Lung (tissue), 12 donors: ENCODE data around the gene CCNT1. TPM values are rescaled to one million over a fixed set of nuclear protein-coding genes. Genes with fewer than 3 reads are reported as not detected.
A peak's percentile ranks its signal among the peaks of the same experiment; 100 is the strongest.

Source experiments
- ATAC-seq: fragments of 200-7000 bp; cut with Tn5 transposase; one replicate; pipeline ENCODE4 v1.9.1; 2020; ENCODE audit warnings: moderate number of reproducible peaks; ENCODE audit not compliant: insufficient read depth, low FRiP score
- DNase-seq, 3 donors: peaks; one replicate each; pipeline ENCODE4 v3.0.0-alpha.2; 2013 to 2017
- H3K27ac ChIP-seq, 2 donors: one replicate each; pipeline ENCODE4 v1.5.1; 2013; ENCODE audit warnings: mild to moderate bottlenecking in 2 of 2, moderate library complexity in 2 of 2, control low read depth in 1 of 2, inconsistent platforms in 1 of 2, low read depth in 1 of 2, low read length in 1 of 2
- H3K27me3 ChIP-seq, 3 donors: one replicate each; pipeline ENCODE4 v1.5.1; 2013; ENCODE audit warnings: low read length in 2 of 3; ENCODE audit not compliant: control insufficient read depth in 3 of 3, insufficient read depth in 3 of 3
- H3K36me3 ChIP-seq, 4 donors: one replicate each; pipeline ENCODE4 v1.5.1; 2013; ENCODE audit warnings: low read length in 4 of 4, mild to moderate bottlenecking in 1 of 4, moderate library complexity in 1 of 4; ENCODE audit not compliant: control insufficient read depth in 4 of 4, insufficient read depth in 4 of 4
- H3K4me1 ChIP-seq, 5 donors: one replicate each; pipeline ENCODE4 v1.5.1; 2013; ENCODE audit warnings: low read length in 5 of 5, mild to moderate bottlenecking in 2 of 5, moderate library complexity in 1 of 5; ENCODE audit not compliant: control insufficient read depth in 5 of 5, insufficient read depth in 5 of 5
- H3K4me3 ChIP-seq: one replicate; pipeline ENCODE4 v1.5.1; 2013; ENCODE audit warnings: mild to moderate bottlenecking, control low read depth, moderate library complexity
- H3K9ac ChIP-seq, 2 donors: one replicate each; pipeline ENCODE4 v1.5.1; 2013; ENCODE audit warnings: low read length in 2 of 2, control low read depth in 1 of 2; ENCODE audit not compliant: insufficient read depth in 1 of 2
- H3K9me3 ChIP-seq, 4 donors: one replicate each; pipeline ENCODE4 v1.5.1; 2013; ENCODE audit warnings: low read length in 3 of 4, mild to moderate bottlenecking in 1 of 4, moderate library complexity in 1 of 4; ENCODE audit not compliant: control insufficient read depth in 4 of 4, insufficient read depth in 3 of 4
- CTCF ChIP-seq: IDR thresholded peaks from 2 replicates; pipeline ENCODE4 v1.5.1; 2012; ENCODE audit warnings: mild to moderate bottlenecking; ENCODE audit errors: control extremely low read depth, extremely low read depth
- WGBS, 2 donors: extraction: QIAGEN DNeasy Blood & Tissue Kit; methylation state at CpG; one replicate each; pipeline ENCODE4 v1.1.7; 2013; 5-methylcytosine and 5-hydroxymethylcytosine counted together
- polyA plus RNA-seq, 2 donors: library from polyadenylated mRNA; stranded (reverse); fragments of 200-250 nt; gene quantifications; one replicate each; pipeline ENCODE4 v1.2.1, GENCODE V29; 2013
- total RNA-seq, 2 donors: library from RNA; depleted of rRNA in 1 of 2; stranded (reverse); fragments of >200 nt in 1 of 2; gene quantifications; one replicate each; pipeline ENCODE4 v1.2.1, GENCODE V29; 2014 to 2021
- donor health status: control.
- donor health status: control.
- donor health status: Bipolar disorder and iron deficiency.
- donor health status: healthy.
- donor health status: DM: yes; HTN: yes; CAD: no.

CCNT1 gene
- total and polyA plus RNA-seq, 4 donors, result 4.8 to 41.1 (median 16.2) TPM

- peaks cover 0 to 31% (median 18%) of the 10 kb centered on the region in 5 donors for H3K4me1 ChIP-seq
- H3K27me3 ChIP-seq, result no peaks in the 10 kb centered on the region
- no peaks in the 10 kb centered on the region for H3K9me3 ChIP-seq
- no peak for ATAC-seq
- DNase-seq, result peak in 1 of 3 donors; percentile 19
- H3K27ac ChIP-seq, result no peak overlapping the region
- WGBS, 2 donors, result 50 to 61% methylated on average over 2 of the region's 2 CpGs
- no peak for TF ChIP-seq CTCF
- peaks cover 22 to 34% (median 27%) of the 10 kb centered on the region in 4 donors for H3K36me3 ChIP-seq
- H3K9ac ChIP-seq, result no peak overlapping the region
- no peak overlapping the region for H3K4me3 ChIP-seq
These were observed 24.6 kb downstream of the CCNT1 start for GRCh38 chr12:48691826-48692487.

- ATAC-seq (no peak), DNase-seq (peak in 1 of 3 donors; percentile 20)
- H3K27ac ChIP-seq, result no peak overlapping the region
- H3K9ac ChIP-seq, result no peak overlapping the region
- no peak overlapping the region for H3K4me3 ChIP-seq
- no peak for TF ChIP-seq CTCF
- peaks cover 19 to 32% (median 26%) of the 10 kb centered on the region in 4 donors for H3K36me3 ChIP-seq
- WGBS, 2 donors, result 63 to 74% methylated on average over 4 of the region's 4 CpGs
- no peaks in the 10 kb centered on the region for H3K27me3 ChIP-seq
- H3K9me3 ChIP-seq, result no peaks in the 10 kb centered on the region
- peaks cover 0 to 31% (median 18%) of the 10 kb centered on the region in 5 donors for H3K4me1 ChIP-seq
These were observed 25.5 kb downstream of the CCNT1 start for GRCh38 chr12:48690990-48691389.

GRCh38 chr12:48690436-48690835, 26.1 kb downstream of the CCNT1 start:
- WGBS, 2 donors, result 71 to 75% methylated on average over 4 of the region's 4 CpGs
- H3K4me1 ChIP-seq, result peaks cover 0 to 31% (median 18%) of the 10 kb centered on the region in 5 donors
- H3K9ac ChIP-seq, result no peak overlapping the region
- H3K36me3 ChIP-seq, result peaks cover 16 to 27% (median 21%) of the 10 kb centered on the region in 4 donors
- no peak overlapping the region for H3K4me3 ChIP-seq
- H3K27me3 ChIP-seq, result no peaks in the 10 kb centered on the region
- DNase-seq (no peak), ATAC-seq (no peak)
- H3K9me3 ChIP-seq, result no peaks in the 10 kb centered on the region
- H3K27ac ChIP-seq, result no peak overlapping the region
- no peak for TF ChIP-seq CTCF

- H3K9me3 ChIP-seq, result no peaks in the 10 kb centered on the region
- no peak overlapping the region for H3K9ac ChIP-seq
- H3K27me3 ChIP-seq, result no peaks in the 10 kb centered on the region
- H3K4me1 ChIP-seq, result peaks cover 0 to 31% (median 18%) of the 10 kb centered on the region in 5 donors
- WGBS, 2 donors, result 41 to 57% methylated on average over 1 of the region's 1 CpG
- H3K36me3 ChIP-seq, result peaks cover 10 to 18% (median 13%) of the 10 kb centered on the region in 4 donors
- no peak overlapping the region for H3K4me3 ChIP-seq
- peak; percentile 23 to 79 (median 69) for DNase-seq
- TF ChIP-seq CTCF, result no peak
- ATAC-seq, result no peak
- no peak overlapping the region for H3K27ac ChIP-seq
These were observed 27.7 kb downstream of the CCNT1 start for GRCh38 chr12:48688836-48689235.
